Activated B cell treated with CpG ODN at 0.5 μM for 24 hours (primary cell): ENCODE results near the gene RUNDC3A. TPM values are rescaled to one million over a fixed set of nuclear protein-coding genes. Genes with fewer than 3 reads are reported as not detected.

Experiments used
- ATAC-seq: fragments of 200-7000 bp; cut with Tn5 transposase; one replicate; pipeline ENCODE4 v1.10.0; 2021; ENCODE audit warnings: low read depth, mild to moderate bottlenecking, moderate library complexity
- CTCF ChIA-PET: fragments of 350-600 bp; sonication (Branson Sonifier 250); formaldehyde crosslinking; loops from one replicate; lab custom pipeline; 2021; ENCODE audit warnings: antibody characterized with exemption; lab: Charles Lee
- POLR2A ChIA-PET: fragments of 350-600 bp; sonication (Branson Sonifier 250); formaldehyde crosslinking; loops from one replicate; lab custom pipeline; 2021; ENCODE audit warnings: antibody characterized with exemption; lab: Charles Lee
- DNase-seq: peaks from one replicate; pipeline ENCODE4 v3.0.0; 2022
- H3K27ac Mint-ChIP-seq: one replicate; pipeline ENCODE4 v1.8.0; 2020; ENCODE audit warnings: mixed read lengths
- H3K27me3 Mint-ChIP-seq: one replicate; pipeline ENCODE4 v1.8.0; 2021; ENCODE audit warnings: mixed read lengths
- H3K36me3 Mint-ChIP-seq: one replicate; pipeline ENCODE4 v1.8.0; 2021; ENCODE audit warnings: low read depth, mixed read lengths
- H3K4me1 Mint-ChIP-seq: one replicate; pipeline ENCODE4 v1.8.0; 2021; ENCODE audit warnings: mixed read lengths
- H3K4me3 Mint-ChIP-seq: one replicate; pipeline ENCODE4 v1.8.0; 2020; ENCODE audit warnings: mild to moderate bottlenecking, mixed read lengths
- H3K9me3 Mint-ChIP-seq: one replicate; pipeline ENCODE4 v1.8.0; 2020; ENCODE audit warnings: mixed read lengths
- intact Hi-C: fragments of 100-400 bp; cut with micrococcal nuclease; formaldehyde crosslinking; loops from one replicate; pipeline ENCODE4 v1.15.1; 2024
- total RNA-seq: library from RNA; stranded (reverse); gene quantifications from 2 replicates; pipeline ENCODE4 v1.2.3, GENCODE V29; 2022
- TF ChIP-seq, protein P1 (sequence below): fragments of 200-600 bp; IDR thresholded peaks from one replicate; pipeline ENCODE4 v1.8.0; 2022; ENCODE audit warnings: antibody characterized with exemption, mild to moderate bottlenecking

The RUNDC3A gene
- total RNA-seq, 1 donor from 2014 or later = 0.07 TPM

DNA sequence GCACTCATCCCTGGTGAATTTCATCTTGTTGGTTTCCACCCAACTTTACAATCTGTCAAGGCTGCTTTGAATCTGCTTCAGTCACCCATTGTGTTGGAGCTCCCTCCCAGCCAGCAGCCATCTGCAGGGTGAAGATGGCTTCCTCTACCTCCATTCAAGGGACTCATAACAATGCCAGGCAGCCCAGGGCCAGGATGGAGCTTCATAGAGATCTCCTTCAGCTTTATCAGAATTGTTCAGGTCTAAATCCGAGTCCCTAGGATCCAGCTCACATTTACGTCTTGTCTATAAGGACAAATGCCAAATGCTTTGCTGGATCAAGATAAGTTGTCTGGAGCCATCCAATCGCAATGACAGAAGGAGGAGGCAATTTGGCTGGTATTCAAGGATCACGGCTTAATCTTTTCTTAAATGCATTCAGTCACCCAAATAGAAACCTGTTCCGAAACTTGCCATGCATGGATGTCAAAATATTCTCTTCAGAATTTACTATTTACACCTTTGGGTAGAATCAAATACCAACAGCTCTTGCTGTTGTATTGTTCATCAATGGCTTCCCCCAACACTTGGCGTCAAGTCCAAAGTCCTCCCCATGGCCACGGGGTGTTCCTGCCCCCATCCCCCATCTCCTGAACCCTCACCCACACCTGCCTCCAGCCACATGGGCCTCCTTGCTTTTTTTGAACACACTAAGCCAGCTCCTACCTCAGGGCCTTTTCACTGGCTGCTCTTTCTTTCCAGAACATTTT lies 59.0 kb downstream of the RUNDC3A start:
- H3K27ac Mint-ChIP-seq = no peak overlapping the region
- no peaks in the 10 kb centered on the region for H3K36me3 Mint-ChIP-seq
- H3K4me1 Mint-ChIP-seq = peaks cover 7% of the 10 kb centered on the region
- intact Hi-C loops = no loop called here
- H3K27me3 Mint-ChIP-seq = peaks cover 30% of the 10 kb centered on the region
- TF ChIP-seq, protein P1, sequence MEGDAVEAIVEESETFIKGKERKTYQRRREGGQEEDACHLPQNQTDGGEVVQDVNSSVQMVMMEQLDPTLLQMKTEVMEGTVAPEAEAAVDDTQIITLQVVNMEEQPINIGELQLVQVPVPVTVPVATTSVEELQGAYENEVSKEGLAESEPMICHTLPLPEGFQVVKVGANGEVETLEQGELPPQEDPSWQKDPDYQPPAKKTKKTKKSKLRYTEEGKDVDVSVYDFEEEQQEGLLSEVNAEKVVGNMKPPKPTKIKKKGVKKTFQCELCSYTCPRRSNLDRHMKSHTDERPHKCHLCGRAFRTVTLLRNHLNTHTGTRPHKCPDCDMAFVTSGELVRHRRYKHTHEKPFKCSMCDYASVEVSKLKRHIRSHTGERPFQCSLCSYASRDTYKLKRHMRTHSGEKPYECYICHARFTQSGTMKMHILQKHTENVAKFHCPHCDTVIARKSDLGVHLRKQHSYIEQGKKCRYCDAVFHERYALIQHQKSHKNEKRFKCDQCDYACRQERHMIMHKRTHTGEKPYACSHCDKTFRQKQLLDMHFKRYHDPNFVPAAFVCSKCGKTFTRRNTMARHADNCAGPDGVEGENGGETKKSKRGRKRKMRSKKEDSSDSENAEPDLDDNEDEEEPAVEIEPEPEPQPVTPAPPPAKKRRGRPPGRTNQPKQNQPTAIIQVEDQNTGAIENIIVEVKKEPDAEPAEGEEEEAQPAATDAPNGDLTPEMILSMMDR = no peak
- no peak overlapping the region for H3K4me3 Mint-ChIP-seq
- ChIA-PET CTCF (interaction anchor here (0.6 to 1.0 kb wide), 2 partner anchors 13 to 32 kb away, joined by 3 read pairs; no protein-coding TSS in a partner anchor), POLR2A (interaction anchor here (0.7 kb wide), 1 partner anchor 317 kb away, joined by 3 read pairs; no protein-coding TSS in a partner anchor)
- DNase-seq = no peak
- no peaks in the 10 kb centered on the region for H3K9me3 Mint-ChIP-seq
- no peak for ATAC-seq

Other genes starting within 250 kb of the RUNDC3A start
- gene LSM12, start 241.9 kb upstream of the RUNDC3A start, total RNA-seq = 57.3 and 68.7 TPM in 2 replicates
- gene G6PC3, start 237.9 kb upstream of the RUNDC3A start, total RNA-seq = 30.9 and 35.2 TPM in 2 replicates
- 28.4 and 35.1 TPM in 2 replicates for gene HDAC5, start 185.0 kb upstream of the RUNDC3A start, total RNA-seq
- gene HROB, start 166.7 kb upstream of the RUNDC3A start, total RNA-seq = 2.2 and 5.0 TPM in 2 replicates
- gene ASB16, start 137.9 kb upstream of the RUNDC3A start, total RNA-seq = not detected in 2 replicates
- 32.3 and 36.0 TPM in 2 replicates for gene TMUB2, start 121.6 kb upstream of the RUNDC3A start, total RNA-seq
- 92.0 and 103 TPM in 2 replicates for gene ATXN7L3, start 108.7 kb upstream of the RUNDC3A start, total RNA-seq
- gene UBTF, start 88.9 kb upstream of the RUNDC3A start, total RNA-seq = 139 and 146 TPM in 2 replicates
- gene SLC4A1, start 40.5 kb upstream of the RUNDC3A start, total RNA-seq = 0.10 and 0.13 TPM in 2 replicates
- gene SLC25A39, start 16.2 kb downstream of the RUNDC3A start, total RNA-seq = 119 and 129 TPM in 2 replicates
- gene GRN, start 36.7 kb downstream of the RUNDC3A start, total RNA-seq = 229 and 250 TPM in 2 replicates
- gene FAM171A2, start 55.3 kb downstream of the RUNDC3A start, total RNA-seq = 0.49 and 0.75 TPM in 2 replicates
- gene ITGA2B, start 81.0 kb downstream of the RUNDC3A start, total RNA-seq = not detected in 2 replicates
- gene GPATCH8, start 194.8 kb downstream of the RUNDC3A start, total RNA-seq = 62.2 and 64.5 TPM in 2 replicates
- gene FZD2, start 248.9 kb downstream of the RUNDC3A start, total RNA-seq = 0.91 TPM in 2 replicates